GM18868 (cell line): ENCODE results near the gene HECTD1.
A peak's percentile ranks its signal among the peaks of the same experiment; 100 is the strongest.
"Not testable (repeated sequence)": the region's sequence is repeated elsewhere in the genome, so short reads cannot be mapped to it uniquely, and the experiment has no call there.

Source experiments
- ATAC-seq: cut with Tn5 transposase; IDR thresholded peaks from one replicate; pipeline ENCODE4 v1.9.1; 2021; ENCODE audit warnings: mild to moderate bottlenecking, moderate library complexity; ENCODE audit not compliant: unreplicated experiment

HECTD1 gene

DNA sequence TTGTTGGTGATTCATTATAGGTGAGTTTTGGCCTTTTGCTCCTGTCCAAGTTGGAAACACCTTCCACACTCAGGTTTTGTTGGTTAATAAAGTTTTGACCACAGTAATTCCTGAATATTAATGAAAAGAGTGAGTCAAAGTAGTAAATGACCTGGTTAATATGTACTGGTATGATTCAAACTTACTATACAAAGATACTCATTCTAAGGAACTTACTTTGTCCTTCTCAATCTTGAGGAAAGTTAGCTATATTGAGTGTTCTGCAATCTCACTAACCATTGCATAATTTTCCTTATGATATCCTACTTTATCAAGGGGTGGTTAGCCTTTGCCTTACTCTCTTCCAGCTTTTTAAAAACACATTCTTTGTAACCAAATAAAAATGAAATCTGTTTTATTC, 20.9 kb upstream of the HECTD1 start:
- ATAC-seq: no peak

DNA sequence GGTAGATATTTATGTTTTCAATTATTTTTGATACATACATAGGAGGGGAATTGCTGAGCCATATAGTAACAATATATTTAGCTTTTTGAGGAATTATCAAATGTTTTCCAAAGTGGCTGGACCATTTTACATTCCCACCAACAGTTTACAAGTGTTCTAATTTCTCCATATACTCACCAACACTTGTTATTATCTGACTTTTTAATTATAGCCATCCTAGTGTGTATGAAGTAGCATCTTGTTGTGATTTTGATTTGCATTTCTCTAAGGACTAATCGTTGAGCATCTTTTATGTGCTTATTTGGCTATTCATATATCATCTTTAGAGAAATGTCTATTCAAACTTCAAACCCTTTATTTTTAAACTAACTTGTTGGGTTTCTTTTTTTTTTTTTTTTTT, 17.2 kb upstream of the HECTD1 start:
- ATAC-seq: no peak

DNA sequence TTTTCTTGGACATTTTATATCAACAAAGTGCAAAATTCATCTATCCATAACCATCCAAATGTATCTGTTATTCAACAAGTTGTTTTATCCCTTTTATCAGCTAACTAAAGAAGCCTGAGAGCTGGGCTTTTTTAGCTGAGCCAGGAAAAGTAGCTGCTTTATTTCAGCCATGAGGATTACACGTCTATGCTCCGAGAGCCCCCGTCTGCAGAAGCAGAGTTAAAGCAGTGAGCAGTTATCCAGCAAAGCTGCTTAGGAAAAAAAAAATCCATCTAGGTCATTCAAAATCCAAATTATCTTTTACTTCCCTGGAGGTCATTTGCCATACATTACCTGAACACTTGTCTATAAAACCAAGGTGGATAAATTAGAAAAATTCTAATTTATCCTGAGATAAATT, 15.7 kb upstream of the HECTD1 start:
- no peak for ATAC-seq

DNA sequence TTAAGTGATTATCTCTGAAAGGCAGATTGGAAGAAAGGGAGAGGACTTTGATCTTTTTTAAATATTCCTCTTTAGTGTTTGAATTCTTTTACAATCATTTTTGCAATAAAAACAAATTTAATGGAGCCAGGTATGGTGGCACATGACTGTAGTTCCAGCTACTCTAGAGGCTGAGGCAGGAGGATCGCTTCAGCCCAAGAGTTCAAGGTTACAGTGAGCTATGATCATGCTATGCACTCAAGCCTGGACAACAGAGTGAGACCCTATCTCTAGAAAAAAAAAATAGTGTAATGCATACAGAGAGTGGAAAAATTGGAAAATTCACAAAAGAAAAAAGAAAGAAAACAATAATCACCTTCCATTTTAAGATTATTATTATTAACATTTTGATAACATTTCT, 15.2 kb upstream of the HECTD1 start:
- no peak for ATAC-seq

DNA sequence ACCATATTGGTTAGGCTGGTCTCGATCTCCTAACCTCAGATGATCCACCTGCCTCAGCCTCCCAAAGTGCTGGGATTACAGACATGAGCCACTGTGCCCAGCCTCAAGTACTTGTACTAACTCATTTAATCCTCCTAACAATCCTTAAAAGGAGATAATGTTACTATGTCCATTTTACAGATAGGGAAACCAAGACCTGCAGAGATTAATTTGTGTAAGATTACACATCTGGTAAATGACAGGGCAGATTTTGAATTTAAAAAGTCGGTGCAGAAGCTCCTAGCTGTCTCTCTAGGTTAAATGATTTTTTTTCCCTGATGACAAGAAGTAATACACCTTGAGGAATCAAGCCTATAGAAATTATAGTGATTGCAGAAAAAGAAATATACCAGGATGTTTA, 13.7 kb upstream of the HECTD1 start:
- no peak for ATAC-seq

DNA sequence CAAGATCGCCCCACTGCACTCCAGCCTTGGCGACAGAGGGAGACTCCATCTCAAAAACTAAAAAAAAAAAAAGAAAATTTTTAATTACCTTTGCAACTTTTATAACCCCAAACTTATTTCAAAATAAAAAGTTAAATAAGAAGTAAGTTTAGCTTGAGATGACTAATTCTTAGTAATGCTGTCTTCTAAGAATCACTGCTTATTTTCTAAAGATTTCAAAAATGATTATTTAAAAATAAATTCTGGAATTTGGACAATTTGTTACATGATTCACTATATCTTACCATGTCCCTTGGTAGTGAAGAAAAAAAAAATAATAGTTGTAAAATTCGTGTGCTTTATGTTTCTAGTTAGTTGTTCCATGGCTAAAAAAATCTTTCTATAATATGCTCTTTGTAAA, 11.6 kb upstream of the HECTD1 start:
- no peak for ATAC-seq

DNA sequence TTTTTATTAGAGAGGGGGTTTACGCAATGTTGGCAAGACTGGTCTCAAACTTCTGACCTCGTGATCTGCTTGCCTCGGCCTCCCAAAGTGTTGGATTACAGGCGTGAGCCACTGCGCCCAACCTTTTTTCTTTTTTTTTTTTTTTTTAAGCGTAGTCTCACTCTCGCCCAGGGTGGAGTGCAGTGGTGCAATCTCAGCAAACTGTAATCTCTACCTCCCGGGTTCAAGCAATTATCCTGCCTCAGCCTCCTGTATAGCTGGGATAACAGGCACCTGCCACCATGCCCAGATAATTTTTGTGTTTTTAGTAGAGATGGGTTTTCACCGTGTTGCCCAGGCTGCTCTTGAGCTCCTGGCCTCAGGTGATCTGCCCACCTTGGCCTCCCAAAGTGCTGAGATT, 8.8 kb upstream of the HECTD1 start:
- ATAC-seq: no peak

DNA sequence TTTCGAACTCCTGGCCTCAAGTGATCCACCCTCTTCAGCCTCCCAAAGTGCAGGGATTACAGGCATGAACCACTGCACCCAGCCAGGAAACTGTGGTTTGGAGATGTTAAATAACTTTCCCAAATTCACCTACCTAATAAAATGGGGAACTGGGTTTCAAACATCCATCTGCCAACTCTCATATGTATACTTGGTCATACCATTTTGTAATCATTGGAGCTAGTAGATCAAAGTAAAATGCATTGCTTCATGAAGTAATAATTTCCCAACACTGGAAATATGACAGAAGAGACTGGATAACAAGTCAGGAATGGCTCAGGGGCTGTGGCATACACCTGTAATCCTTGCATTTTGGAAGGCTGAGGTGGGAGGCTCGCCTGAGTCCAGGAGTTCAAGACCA, 5.3 kb upstream of the HECTD1 start:
- no peak for ATAC-seq

DNA sequence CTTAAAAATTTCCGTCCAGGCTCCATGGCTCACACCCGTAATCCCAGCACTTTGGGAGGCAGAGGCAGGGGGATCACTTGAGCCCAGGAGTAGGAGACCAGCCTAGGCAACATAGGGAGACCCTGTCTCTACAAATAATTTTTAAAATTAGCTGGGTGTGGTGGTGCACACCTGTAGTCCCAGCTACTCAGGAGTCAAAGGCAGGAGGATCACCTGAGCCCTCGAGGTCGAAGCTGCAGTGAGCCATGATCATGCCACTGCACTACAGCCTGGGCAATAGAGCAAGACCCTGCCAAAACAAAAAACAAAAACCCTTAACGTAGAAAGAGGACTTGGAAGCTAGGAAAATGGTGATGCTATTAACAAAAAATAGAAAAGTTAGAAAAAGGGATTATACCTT, 2.0 kb upstream of the HECTD1 start:
- ATAC-seq: no peak

DNA sequence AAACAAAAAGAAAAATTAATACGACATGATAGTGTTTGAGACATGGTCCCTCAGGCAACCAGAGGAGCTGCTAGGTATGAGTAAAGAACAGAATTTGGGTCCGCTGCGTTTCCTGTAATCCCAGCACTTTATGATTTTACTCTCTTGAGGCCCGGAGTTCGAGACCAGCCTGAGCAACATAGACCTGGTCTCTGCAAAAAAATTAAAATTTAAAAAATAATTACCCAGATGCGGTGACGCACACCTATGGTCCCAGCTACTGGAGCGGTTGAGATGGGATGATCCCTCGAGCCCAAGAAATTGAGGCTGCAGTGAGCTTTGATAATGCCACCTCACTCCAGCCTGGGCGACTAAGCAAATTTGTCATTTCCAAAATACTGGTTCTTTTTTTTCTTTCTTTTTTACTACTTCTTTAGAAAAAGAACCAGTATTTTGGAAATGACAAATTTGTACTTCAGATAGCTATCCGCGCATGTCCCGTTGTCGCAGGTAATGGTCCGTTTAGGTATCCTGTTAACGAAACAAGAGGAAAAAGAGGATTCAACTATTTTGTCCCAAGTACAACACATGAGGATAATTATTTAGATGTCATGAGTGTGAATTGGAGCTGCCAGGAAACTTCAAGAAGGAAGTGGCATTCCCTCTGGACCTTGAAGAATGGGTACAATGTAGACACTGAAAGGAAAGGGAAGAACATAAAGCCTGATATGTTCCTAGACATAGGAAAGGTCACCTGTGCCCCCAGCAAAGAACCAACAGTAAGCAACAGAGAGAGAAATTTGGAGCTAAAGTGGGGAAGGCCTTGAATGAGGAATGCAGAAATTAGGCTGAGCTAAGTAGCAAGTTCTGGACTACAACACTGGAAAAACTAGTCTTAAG, 1.2 kb upstream of the HECTD1 start:
- ATAC-seq: no peak

DNA sequence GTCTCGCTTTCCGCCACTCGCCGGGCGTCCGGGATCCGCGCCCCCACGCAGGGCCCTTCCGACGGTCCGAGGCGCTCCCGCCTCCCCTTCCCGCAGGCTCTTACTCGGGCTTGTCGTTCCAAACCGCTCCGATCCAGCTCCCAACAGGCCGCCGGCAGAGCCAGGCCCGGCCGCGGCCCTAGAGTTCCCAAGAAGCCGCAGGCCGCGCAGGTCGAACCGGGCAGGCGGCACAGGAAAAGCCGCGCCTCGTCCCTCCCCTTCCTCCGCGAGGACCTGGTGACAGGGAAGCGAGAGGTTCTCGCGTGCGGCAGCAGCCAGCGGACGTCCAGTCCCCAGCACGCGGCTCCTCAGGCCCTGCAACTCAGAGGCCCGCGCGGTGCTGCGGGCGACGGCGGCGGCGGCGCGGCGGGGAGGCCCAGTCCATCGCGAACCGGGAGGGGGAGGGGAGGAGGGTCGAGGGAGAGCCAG, 272 bp downstream of the HECTD1 start:
- no peak for ATAC-seq

DNA sequence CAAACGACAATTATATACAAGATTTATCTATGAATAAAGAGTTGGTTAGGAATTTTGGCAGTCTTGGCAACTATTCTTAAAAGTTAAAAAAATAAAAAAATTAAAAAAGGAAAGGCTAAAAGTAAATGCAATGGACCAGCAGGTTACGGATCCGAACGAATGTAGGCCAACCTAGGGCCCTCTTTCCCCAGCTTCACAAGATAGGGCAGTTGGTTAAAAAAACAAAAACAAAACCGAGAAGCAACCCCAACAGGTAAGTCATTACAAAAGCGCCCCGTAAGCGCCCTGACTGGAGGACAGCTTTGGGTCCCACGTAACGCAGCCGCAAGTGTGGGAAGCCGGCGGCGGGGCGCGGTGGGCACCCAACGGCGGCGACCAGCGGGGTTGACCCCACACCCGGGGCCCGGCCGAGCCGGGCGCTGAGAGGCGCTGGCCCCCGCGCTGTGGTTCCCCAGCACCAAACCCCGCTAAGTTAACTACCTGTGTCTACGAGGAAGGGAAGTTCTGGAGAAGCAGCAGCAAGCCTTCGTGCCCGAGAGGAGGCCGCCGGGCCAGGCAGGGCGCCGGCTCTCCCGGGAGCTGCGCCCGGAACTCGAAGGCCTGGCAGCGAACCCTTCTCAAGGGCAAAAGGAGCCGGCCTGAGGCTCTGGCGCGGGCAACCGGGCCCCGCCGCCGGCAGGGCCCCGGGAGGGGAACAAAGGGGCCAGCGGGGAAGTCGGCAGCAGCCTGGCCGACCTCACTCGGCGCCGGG, 882 bp downstream of the HECTD1 start:
- ATAC-seq: peak; percentile 8

DNA sequence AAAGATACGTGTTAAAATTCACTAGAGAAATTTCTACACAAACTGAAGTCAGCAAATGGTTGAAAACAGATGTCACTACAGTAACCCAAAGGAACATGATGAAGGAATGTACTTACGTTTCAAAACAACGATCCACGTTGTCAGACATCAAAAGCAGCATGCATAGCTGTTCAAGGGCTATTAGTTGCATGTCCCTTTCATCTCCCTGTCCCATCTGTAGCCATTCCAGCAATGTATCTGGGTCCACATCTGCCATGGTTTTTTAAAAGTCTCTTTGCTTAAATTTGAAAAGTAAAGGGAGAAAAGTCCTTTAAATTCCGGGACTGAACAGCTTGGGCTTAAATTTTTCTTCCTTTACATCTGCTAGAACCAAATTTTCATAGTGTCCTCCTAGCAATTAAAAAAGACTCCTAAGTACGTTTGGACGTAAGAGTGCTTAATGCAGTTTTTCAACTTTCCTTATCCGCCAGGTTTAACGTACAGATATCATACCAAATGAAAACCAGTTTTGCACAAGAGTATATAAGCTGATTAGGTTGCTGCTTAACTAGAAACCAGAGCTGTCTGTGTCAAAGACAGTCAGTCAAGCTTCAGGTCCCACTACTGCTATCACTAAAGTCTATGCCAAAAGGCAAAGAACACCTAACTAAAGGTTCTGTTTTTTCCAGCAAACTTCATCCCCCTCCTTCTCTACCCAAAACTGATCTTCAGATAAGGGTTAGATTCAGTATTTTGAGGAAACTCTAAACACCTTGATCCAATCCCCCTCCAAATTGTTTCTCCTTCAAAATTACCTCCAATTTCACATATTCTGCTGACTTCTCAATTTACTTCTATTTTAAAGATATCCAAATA, 1.7 kb downstream of the HECTD1 start:
- ATAC-seq: no peak

DNA sequence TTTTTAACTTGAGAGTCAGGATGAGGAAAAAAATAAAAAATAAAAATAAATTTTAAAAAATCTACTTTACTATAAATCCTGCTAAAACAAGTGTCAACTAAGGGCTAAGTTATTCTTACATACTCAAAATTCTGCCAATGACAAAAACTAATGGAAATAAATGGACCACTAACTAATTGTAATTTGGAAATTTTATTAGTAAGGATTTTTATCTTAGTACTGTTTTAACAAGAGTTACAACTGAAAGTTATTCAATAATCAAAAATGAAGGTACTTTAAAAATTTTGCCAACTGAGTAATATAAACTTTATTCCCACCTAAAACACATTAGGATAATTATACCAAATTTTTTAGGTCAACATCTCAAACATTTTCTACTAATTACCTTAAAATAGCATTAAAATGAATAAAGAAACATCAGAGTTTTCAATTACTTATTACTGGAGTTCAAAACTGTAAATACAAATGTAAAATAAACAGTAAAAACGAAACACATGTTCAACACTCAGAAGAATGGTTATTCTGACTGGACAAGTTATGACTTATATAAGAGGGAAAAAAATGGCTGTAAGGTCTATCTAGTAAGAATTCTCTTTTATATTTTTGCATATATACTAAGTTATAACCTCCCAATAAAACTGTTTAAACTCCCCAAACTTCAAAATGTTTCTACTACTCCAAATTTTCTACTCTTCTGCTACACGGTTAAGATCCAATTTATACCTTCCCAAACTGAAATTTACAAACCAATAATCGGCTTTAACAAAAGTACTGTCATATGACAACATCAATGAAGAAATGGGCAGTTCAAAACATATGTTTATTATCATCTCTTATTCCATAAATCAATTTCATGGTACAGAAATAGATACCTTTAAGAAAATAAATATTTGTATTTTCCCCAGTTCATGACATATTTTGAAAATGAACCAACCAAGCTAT, 2.7 kb downstream of the HECTD1 start:
- ATAC-seq: no peak

DNA sequence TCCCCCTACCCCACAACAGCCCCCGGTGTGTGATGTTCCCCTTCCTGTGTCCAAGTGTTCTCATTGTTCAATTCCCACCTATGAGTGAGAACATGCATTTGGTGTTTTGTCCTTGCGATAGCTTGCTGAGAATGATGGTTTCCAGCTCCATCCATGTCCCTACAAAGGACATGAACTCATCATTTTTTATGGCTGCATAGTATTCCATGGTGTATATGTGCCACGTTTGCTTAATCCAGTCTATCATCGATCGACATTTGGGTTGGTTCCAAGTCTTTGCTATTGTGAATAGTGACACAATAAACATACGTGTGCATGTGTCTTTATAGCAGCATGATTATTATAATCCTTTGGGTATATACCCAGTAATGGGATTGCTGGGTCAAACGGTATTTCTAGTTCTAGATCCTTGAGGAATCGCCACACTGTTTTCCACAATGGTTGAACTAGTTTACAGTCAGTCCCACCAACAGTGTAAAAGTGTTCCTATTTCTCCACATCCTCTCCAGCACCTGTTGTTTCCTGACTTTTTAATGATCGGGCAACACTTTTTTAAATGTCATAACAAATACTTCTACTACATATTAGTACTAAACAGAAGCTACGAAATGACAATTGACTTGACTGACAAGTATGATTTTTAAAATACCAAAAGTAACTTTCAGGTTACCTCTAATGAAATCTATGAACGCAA, 3.5 kb downstream of the HECTD1 start:
- not testable (repeated sequence) for ATAC-seq

DNA sequence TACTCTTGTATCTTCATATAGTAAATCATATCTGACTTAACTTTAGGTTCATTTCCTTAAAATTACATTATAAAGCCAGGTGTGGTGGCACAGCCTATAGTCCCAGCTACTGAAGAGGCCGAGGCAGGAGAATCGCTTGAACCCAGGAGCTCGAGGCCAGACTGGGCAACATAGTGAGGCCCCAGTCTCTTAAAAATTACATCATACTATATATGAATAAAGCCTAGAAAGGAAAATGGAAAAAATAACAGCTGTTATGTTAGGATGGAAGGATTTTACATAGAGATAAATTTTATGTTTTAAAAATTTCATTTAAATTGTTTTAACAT, 4.2 kb downstream of the HECTD1 start:
- ATAC-seq: no peak

DNA sequence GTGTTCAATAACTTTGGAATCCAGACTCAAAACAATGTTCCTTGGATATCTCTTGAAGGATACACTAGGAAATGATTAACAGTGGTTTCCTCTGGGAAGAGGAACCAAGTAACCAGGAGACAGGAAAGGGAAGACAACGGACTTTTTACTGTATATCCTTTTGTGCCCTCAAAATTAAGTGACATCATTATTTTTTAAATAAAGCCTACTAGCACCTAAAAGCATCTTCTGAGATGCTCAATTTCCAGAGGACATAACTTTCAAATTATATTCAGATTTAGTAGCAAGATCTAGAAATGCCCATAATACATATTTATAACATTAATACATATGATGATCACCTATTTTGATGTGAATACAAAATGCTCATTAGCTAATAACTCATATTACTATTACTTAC, 6.5 kb downstream of the HECTD1 start:
- no peak for ATAC-seq

DNA sequence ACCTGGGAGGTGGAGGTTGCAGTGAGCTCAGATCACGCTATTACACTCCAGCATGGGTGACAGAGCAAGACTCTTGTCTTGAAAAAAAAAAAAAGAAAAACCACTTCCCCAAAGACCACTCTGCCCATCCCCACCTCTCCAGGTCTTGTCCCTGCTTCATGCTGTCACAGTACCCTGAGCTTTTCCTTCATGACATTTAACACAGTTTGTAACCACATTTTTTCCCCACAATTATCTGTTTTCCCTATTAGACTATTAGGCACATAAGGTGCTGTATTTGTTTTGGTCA, 6.9 kb downstream of the HECTD1 start:
- no peak for ATAC-seq

DNA sequence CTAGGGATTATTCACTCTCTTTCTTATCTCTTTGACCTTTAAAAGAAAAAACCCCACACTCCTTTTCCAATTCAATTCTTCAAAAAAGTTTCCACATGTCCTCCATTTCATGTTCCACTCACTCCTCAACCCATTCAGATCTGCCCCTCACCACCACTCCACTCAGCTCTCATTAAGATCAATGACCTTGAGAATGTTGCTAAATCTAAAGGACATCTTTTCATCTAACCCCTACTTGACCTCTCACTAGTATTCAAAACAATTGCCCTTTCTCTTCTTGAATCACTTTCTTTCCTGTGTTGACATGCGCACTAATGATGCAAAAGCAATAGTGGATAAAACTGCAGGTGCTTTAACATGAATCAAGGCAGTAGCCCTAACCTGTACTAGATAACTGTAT, 9.9 kb downstream of the HECTD1 start:
- no peak for ATAC-seq
